HCT116 (cell line): ENCODE results near the gene ALLC. TPM values are rescaled to one million over a fixed set of nuclear protein-coding genes. Genes with fewer than 3 reads are reported as not detected.

ENCODE experiments used
- ATAC-seq: fragments of 200-7000 bp; cut with Tn5 transposase; 2 replicates; pipeline ENCODE4 v1.9.1; 2020; ENCODE audit warnings: mild to moderate bottlenecking, moderate library complexity
- BruUV-seq: library from RNA; stranded (reverse); fragments of 400-500 nt; replicated peaks from 2 replicates; lab custom pipeline; 2021; lab: Mats Ljungman, UMichigan
- CTCF ChIA-PET: fragments of 300-600 bp; sonication (Branson Sonifier 250); formaldehyde crosslinking; loops from one replicate; lab custom pipeline; 2021; ENCODE audit warnings: antibody characterized with exemption; lab: Charles Lee
- POLR2A ChIA-PET: fragments of 300-600, 350-600 bp; sonication (Branson Sonifier 250); formaldehyde crosslinking; loops from one replicate; lab custom pipeline; 2021; ENCODE audit warnings: antibody characterized with exemption; lab: Charles Lee
- RAD21 ChIA-PET, 2 experiments: fragments of 300-600 bp; sonication (Branson Sonifier 250); formaldehyde crosslinking; loops; one replicate each; lab custom pipeline; 2023; ENCODE audit warnings: low total read pairs in 2 of 2; ENCODE audit not compliant: uncharacterized antibody in 2 of 2, unreplicated experiment in 2 of 2, low non-redundant PET in 1 of 2; lab: Charles Lee
- DNase-seq: peaks from one replicate; pipeline ENCODE4 v3.0.0-alpha.2; 2010; ENCODE audit warnings: low read depth, low spot score
- H2AFZ ChIP-seq: fragments of 200-600 bp; shearing (Covaris generic), sonication (generic); 2 replicates; pipeline ENCODE4 v1.6.1; 2017; ENCODE audit warnings: low read depth, mixed run types, mixed read lengths, antibody characterized with exemption, low read length; ENCODE audit not compliant: poor library complexity, severe bottlenecking
- H3K27ac ChIP-seq: 2 replicates; pipeline ENCODE4 v1.5.1; 2012; ENCODE audit warnings: low read depth, low read length
- H3K27me3 ChIP-seq: fragments of 200-600 bp; sonication (generic); 2 replicates; pipeline ENCODE4 v1.6.1; 2016; ENCODE audit warnings: mixed run types, low read length, mixed read lengths; ENCODE audit not compliant: insufficient read depth
- H3K36me3 ChIP-seq, 2 experiments: fragments of 200-500 bp in 1 of 2; fragments of 200-600 bp in 1 of 2; sonication (Bioruptor generic) in 1 of 2; sonication (generic) in 1 of 2; 2 replicates each; pipeline versions ENCODE4 v1.5.1 to v1.6.1; 2014 to 2016; ENCODE audit warnings: low read length in 2 of 2, inconsistent platforms in 1 of 2, mixed read lengths in 1 of 2, mixed run types in 1 of 2; ENCODE audit not compliant: insufficient read depth in 2 of 2, control insufficient read depth in 1 of 2
- H3K4me1 ChIP-seq, 2 experiments: fragments of 200-600 bp in 1 of 2; sonication (generic) in 1 of 2; 2 replicates each; pipeline versions ENCODE4 v1.5.1 to v1.6.1; 2012 to 2017; ENCODE audit warnings: low read length in 2 of 2, inconsistent platforms in 1 of 2, mild to moderate bottlenecking in 1 of 2, mixed read lengths in 1 of 2, mixed run types in 1 of 2, moderate library complexity in 1 of 2; ENCODE audit not compliant: insufficient read depth in 2 of 2, control insufficient read depth in 1 of 2
- H3K4me2 ChIP-seq: fragments of 200-600 bp; sonication (generic); 2 replicates; pipeline ENCODE4 v1.6.1; 2017; ENCODE audit warnings: mixed run types, low read length, mixed read lengths
- H3K4me3 ChIP-seq, 2 experiments: fragments of 200-600 bp in 1 of 2; sonication (generic) in 1 of 2; replicated peaks in 1 of 2; 2 replicates each; pipeline ENCODE4 v1.5.1; 2011 to 2016; ENCODE audit warnings: low read length in 2 of 2, control low read depth in 1 of 2, low read depth in 1 of 2, mild to moderate bottlenecking in 1 of 2, mixed read lengths in 1 of 2, mixed run types in 1 of 2
- H3K79me2 ChIP-seq: fragments of 200-600 bp; sonication (generic); 2 replicates; pipeline ENCODE4 v1.6.1; 2017; ENCODE audit warnings: mild to moderate bottlenecking, mixed run types, low read length, moderate library complexity, mixed read lengths; ENCODE audit not compliant: insufficient read depth
- H3K9ac ChIP-seq: fragments of 200-600 bp; sonication (generic); 2 replicates; pipeline ENCODE4 v1.6.1; 2016; ENCODE audit warnings: low read length, mixed read lengths
- H3K9me2 ChIP-seq: fragments of 200-600 bp; sonication (generic), shearing (Covaris generic); 2 replicates; pipeline ENCODE4 v1.6.1; 2017; ENCODE audit warnings: mixed run types, mild to moderate bottlenecking, moderate library complexity; ENCODE audit not compliant: insufficient read depth
- H3K9me3 ChIP-seq, 2 experiments: fragments of 200-500 bp in 1 of 2; fragments of 200-600 bp in 1 of 2; sonication (Bioruptor generic) in 1 of 2; sonication (generic) in 1 of 2; 2 replicates each; pipeline ENCODE4 v1.6.1; 2014 to 2017; ENCODE audit warnings: low read length in 2 of 2, mixed read lengths in 2 of 2, inconsistent platforms in 1 of 2, low read depth in 1 of 2, mild to moderate bottlenecking in 1 of 2, mixed run types in 1 of 2, moderate library complexity in 1 of 2; ENCODE audit not compliant: control insufficient read depth in 1 of 2, insufficient read depth in 1 of 2
- H4K20me1 ChIP-seq: fragments of 200-600 bp; sonication (generic), shearing (Covaris generic); 2 replicates; pipeline ENCODE4 v1.6.1; 2017; ENCODE audit warnings: mixed run types, mild to moderate bottlenecking, moderate library complexity; ENCODE audit not compliant: insufficient read depth
- ATF3 ChIP-seq: IDR thresholded peaks from 2 replicates; pipeline ENCODE4 v1.6.1; 2012
- CBX3 ChIP-seq: IDR thresholded peaks from 2 replicates; pipeline ENCODE4 v1.6.1; 2012; ENCODE audit warnings: low read depth
- CEBPB ChIP-seq: IDR thresholded peaks from 2 replicates; pipeline ENCODE4 v1.6.1; 2012; ENCODE audit warnings: low read depth
- EGR1 ChIP-seq: IDR thresholded peaks from 2 replicates; pipeline ENCODE4 v1.6.1; 2012; ENCODE audit warnings: low read depth
- ELF1 ChIP-seq: IDR thresholded peaks from 2 replicates; pipeline ENCODE4 v1.6.1; 2012; ENCODE audit warnings: low read depth, borderline replicate concordance
- EZH2 ChIP-seq: fragments of 200-600 bp; sonication (generic); IDR thresholded peaks from 2 replicates; pipeline ENCODE4 v1.6.1; 2017; ENCODE audit warnings: antibody characterized with exemption, mixed run types
- FOSL1 ChIP-seq: IDR thresholded peaks from 2 replicates; pipeline ENCODE4 v1.6.1; 2012; ENCODE audit warnings: low read depth
- MAX ChIP-seq: IDR thresholded peaks from 2 replicates; pipeline ENCODE4 v1.6.1; 2012
- POLR2AphosphoS5 ChIP-seq: IDR thresholded peaks from 2 replicates; pipeline ENCODE4 v1.6.1; 2011; ENCODE audit warnings: mild to moderate bottlenecking, low read depth, low read length, moderate library complexity
- RAD21 ChIP-seq: IDR thresholded peaks from 2 replicates; pipeline ENCODE4 v1.6.1; 2012; ENCODE audit warnings: low read depth, mild to moderate bottlenecking
- REST ChIP-seq: IDR thresholded peaks from 2 replicates; pipeline ENCODE4 v1.6.1; 2012; ENCODE audit warnings: low read depth
- SIN3A ChIP-seq: IDR thresholded peaks from 2 replicates; pipeline ENCODE4 v1.6.1; 2012; ENCODE audit warnings: low read depth
- SRF ChIP-seq: IDR thresholded peaks from 2 replicates; pipeline ENCODE4 v1.6.1; 2012; ENCODE audit warnings: low read depth
- ZFX ChIP-seq: fragments of 450-650 bp; IDR thresholded peaks from 2 replicates; pipeline ENCODE4 v1.6.1; 2017
- ZNF274 ChIP-seq: fragments of 200-500 bp; sonication (Bioruptor generic); IDR thresholded peaks from 2 replicates; pipeline ENCODE4 v1.6.1; 2014; ENCODE audit warnings: mild to moderate bottlenecking, low read depth, low read length, inconsistent platforms
- intact Hi-C: fragments of 100-400 bp; cut with micrococcal nuclease; formaldehyde crosslinking; loops from 2 replicates; pipeline ENCODE4 v1.10.0; 2022
- total RNA-seq: library from RNA; stranded (reverse); gene quantifications from one replicate; pipeline ENCODE4 v1.2.1, GENCODE V29; 2021; ENCODE audit not compliant: unreplicated experiment

The ALLC gene
- total RNA-seq, 1 experiment from 2014 or later = not detected

GRCh38 chr2:3625186-3625585, 32.8 kb upstream of the ALLC start:
- H3K27ac ChIP-seq = no peak overlapping the region
- peaks cover 0 to 6% of the 10 kb centered on the region in 2 experiments; a peak in 2 of 4 replicates for H3K4me1 ChIP-seq
- no peak for TF ChIP-seq CEBPB
- H3K79me2 ChIP-seq = no peaks in the 10 kb centered on the region
- no peak overlapping the region for H2AFZ ChIP-seq
- no peak for DNase-seq
- no peaks in the 10 kb centered on the region for H4K20me1 ChIP-seq
- H3K9me2 ChIP-seq = no peaks in the 10 kb centered on the region
- no peak overlapping the region for H3K9ac ChIP-seq
- ATAC-seq = no peak
- RAD21 ChIA-PET = no interaction called here
- no peaks in the 10 kb centered on the region for H3K36me3 ChIP-seq
- H3K4me3 ChIP-seq = no peak overlapping the region
- no TSS peak for BruUV-seq
- no peak overlapping the region for H3K4me2 ChIP-seq
- H3K9me3 ChIP-seq = no peaks in the 10 kb centered on the region
- H3K27me3 ChIP-seq = no peaks in the 10 kb centered on the region
- POLR2A ChIA-PET = no interaction called here
- intact Hi-C loops = no loop called here
- CTCF ChIA-PET = no interaction called here

GRCh38 chr2:3626118-3626811, 31.7 kb upstream of the ALLC start:
- ChIA-PET POLR2A (no interaction called here), CTCF (no interaction called here), RAD21 (no interaction called here)
- Histone ChIP-seq H2AFZ (no peak overlapping the region), H3K9me3 (no peaks in the 10 kb centered on the region), H4K20me1 (no peaks in the 10 kb centered on the region), H3K9me2 (no peaks in the 10 kb centered on the region), H3K4me3 (no peak overlapping the region), H3K27ac (no peak overlapping the region), H3K4me2 (no peak overlapping the region), H3K27me3 (no peaks in the 10 kb centered on the region)
- no TSS peak for BruUV-seq
- intact Hi-C loops = no loop called here
- no peak for TF ChIP-seq SRF
- TF ChIP-seq SIN3A = no peak
- TF ChIP-seq RAD21 = no peak
- TF ChIP-seq ATF3 = no peak
- no peak for TF ChIP-seq ELF1
- TF ChIP-seq EGR1 = no peak
- TF ChIP-seq MAX = no peak
- no peak for TF ChIP-seq REST
- no peak for TF ChIP-seq ZFX
- TF ChIP-seq FOSL1 = no peak
- no peak for TF ChIP-seq EZH2
- TF ChIP-seq CBX3 = no peak
- no peak for TF ChIP-seq ZNF274
- TF ChIP-seq POLR2AphosphoS5 = no peak
- TF ChIP-seq, all 23 proteins: peak for 0
- DNase-seq (no peak), ATAC-seq (no peak)
- Histone ChIP-seq H3K36me3 (no peaks in the 10 kb centered on the region), H3K4me1 (peaks cover 0 to 6% of the 10 kb centered on the region in 2 experiments; a peak in 2 of 4 replicates), H3K9ac (no peak overlapping the region), H3K79me2 (no peaks in the 10 kb centered on the region)
